ENCODE results near the gene EHMT1. TPM values are rescaled to one million over a fixed set of nuclear protein-coding genes. Genes with fewer than 3 reads are reported as not detected.
"Not testable (repeated sequence)": the region's sequence is repeated elsewhere in the genome, so short reads cannot be mapped to it uniquely, and the experiment has no call there.

The EHMT1 gene
- total and polyA plus RNA-seq, 4 experiments from 2014 or later: 6.7 to 118 (median 67.5) TPM

DNA sequence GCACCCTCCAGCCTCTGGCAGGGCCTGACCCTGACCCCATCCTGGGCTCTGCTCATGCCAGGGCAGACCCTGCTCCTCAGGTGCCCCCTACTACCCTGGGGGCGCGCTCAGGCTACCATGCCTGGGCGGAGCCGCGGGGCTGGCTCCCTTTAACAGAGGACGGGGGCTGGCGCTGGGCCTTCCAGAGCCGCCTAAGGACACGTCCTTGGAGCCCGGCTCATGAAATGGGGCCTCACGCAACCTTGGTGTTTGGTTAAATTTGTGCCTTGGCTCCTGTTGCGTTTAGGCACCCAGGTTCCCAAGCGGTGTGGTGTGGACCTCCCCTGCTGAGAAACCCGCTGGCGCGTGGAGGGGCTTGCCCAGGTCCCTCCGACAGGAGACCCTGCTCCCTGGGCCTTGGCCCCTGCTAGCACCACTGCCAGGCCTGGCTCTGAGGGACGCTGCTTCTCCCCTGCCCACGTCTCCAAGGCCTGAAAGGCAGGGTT, 3.4 kb upstream of the EHMT1 start:
- peaks cover 45% of the 10 kb centered on the region for H3K4me1 ChIP-seq (ENCODE audit: insufficient read depth, low read length)
- intact Hi-C loops (cut with micrococcal nuclease): no loop called here

DNA sequence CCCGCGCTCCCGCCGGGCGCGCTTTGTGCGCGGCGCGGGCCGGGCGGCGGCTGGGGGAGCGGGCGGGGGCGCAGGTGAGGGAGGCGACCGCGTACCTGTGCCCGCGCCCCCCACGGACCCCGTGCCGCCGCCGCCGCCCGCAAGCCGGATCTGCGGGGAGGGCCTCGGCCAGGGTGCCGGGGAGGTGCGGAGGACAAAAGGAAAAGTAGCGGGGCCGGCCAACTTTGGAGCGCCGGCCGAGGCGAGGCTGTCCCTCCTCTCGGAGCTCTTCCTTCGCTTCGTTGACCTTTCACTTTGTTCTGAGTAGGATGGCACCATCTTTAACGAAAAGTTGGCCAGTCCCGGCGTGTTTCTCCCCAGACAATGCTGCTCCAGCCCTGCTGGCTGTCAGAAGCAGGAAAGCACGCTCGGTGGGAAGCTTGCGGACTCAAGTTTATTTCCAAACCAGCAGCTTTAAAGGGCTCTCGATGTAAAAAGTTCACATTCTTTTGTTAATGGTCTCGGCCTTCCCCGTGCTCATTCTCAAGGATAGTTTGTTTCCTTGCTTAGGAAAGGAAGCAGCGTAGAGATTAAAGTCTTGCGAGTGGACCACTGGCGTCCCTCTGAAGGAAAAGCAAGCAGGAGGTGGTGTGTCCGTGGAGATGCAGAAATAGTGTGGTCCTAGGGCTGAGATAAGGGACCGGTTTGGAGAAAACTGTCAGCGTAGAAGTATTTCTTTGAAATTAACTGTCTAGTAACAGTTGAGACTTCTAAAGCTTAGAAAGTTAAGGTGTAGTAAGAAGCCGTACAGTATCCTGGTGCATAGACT, 639 bp downstream of the EHMT1 start:
- H3K27me3 Mint-ChIP-seq: no peaks in the 10 kb centered on the region
- H3K4me3 Mint-ChIP-seq: peak overlapping the region; percentile 81 to 94 (median 90)
- no peaks in the 10 kb centered on the region for H3K27me3 ChIP-seq (ENCODE audit: insufficient read depth, low read length)
- H3K4me3 ChIP-seq (ENCODE audit: low read length in 2 of 2): peak overlapping the region; percentile 80 to 92
- H3K9me3 ChIP-seq (ENCODE audit: control insufficient read depth in 1 of 2, low read length in 2 of 2): no peaks in the 10 kb centered on the region
- peak overlapping the region; percentile 84 to 94 (median 93) for H3K27ac Mint-ChIP-seq
- intact Hi-C loops (cut with micrococcal nuclease): no loop called here
- CTCF ChIA-PET (ENCODE audit: partially characterized antibody): interaction anchor here (0.6 to 1.1 kb wide), 2 partner anchors 9 to 19 kb away, joined by 3 to 5 read pairs; no protein-coding TSS in a partner anchor
- H3K36me3 ChIP-seq (ENCODE audit: insufficient read depth, low read length): peaks cover 5% of the 10 kb centered on the region
- H3K4me1 ChIP-seq (ENCODE audit: insufficient read depth, low read length): peaks cover 44% of the 10 kb centered on the region
- peak overlapping the region; percentile 52 for H3K27ac ChIP-seq (ENCODE audit: low read depth, low read length)
- peak; percentile 29 to 61 (median 32) for DNase-seq
- peaks cover 28 to 56% (median 41%) of the 10 kb centered on the region in 4 donors for H3K4me1 Mint-ChIP-seq
- POLR2A ChIA-PET (ENCODE audit: partially characterized antibody): interaction anchor here (0.9 to 2.6 kb wide), 14 partner anchors 8 to 68 kb away, joined by 3 to 26 read pairs (median 6); partner anchors contain the start of genes ARRDC1, DPH7, MRPL41 and PNPLA7
- H3K9me3 Mint-ChIP-seq: no peaks in the 10 kb centered on the region
- H3K36me3 Mint-ChIP-seq: peaks cover 0 to 17% of the 10 kb centered on the region in 2 donors

More for the DNA sequence above, 3.4 kb upstream of the EHMT1 start:
- Mint-ChIP-seq H3K27me3 (no peaks in the 10 kb centered on the region), H3K9me3 (no peaks in the 10 kb centered on the region), H3K4me1 (peaks cover 19 to 53% (median 36%) of the 10 kb centered on the region in 4 donors), H3K4me3 (no peak overlapping the region), H3K27ac (no peak overlapping the region), H3K36me3 (peaks cover 0 to 16% of the 10 kb centered on the region in 2 donors)
- ChIA-PET POLR2A (ENCODE audit: partially characterized antibody) (no interaction called here), CTCF (ENCODE audit: partially characterized antibody) (no interaction called here)
- Histone ChIP-seq H3K27ac (ENCODE audit: low read depth, low read length) (no peak overlapping the region), H3K4me3 (ENCODE audit: low read length in 2 of 2) (no peak overlapping the region), H3K36me3 (ENCODE audit: insufficient read depth, low read length) (peaks cover 14% of the 10 kb centered on the region), H3K27me3 (ENCODE audit: insufficient read depth, low read length) (no peaks in the 10 kb centered on the region), H3K9me3 (ENCODE audit: control insufficient read depth in 1 of 2, low read length in 2 of 2) (no peaks in the 10 kb centered on the region)
- no peak for DNase-seq

DNA sequence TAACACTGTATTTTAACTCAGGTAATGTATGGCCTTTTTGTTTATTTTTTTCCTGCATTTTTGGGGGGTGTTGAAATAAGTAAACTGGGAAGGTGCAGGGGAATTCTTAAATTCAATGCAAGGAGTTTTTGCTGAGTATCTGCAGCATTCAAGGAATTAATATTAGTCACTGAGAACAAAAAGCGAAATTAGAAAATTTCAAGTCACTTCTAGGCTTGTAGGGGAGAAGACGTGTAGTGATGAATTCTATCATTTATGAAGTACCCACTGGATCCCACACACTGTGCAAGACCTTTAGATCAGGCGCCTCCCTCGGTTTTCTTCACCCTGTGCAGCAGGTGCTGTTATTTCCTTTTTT, 1.2 kb downstream of the EHMT1 start:
- ChIA-PET CTCF (ENCODE audit: partially characterized antibody) (interaction anchor here (0.6 to 1.3 kb wide), 3 partner anchors 8 to 20 kb away, joined by 3 to 6 read pairs (median 5); no protein-coding TSS in a partner anchor), POLR2A (ENCODE audit: partially characterized antibody) (interaction anchor here (1.2 to 2.6 kb wide), 5 partner anchors 8 to 69 kb away, joined by 3 to 26 read pairs (median 21); partner anchors contain the start of genes DPH7, MRPL41 and PNPLA7)

DNA sequence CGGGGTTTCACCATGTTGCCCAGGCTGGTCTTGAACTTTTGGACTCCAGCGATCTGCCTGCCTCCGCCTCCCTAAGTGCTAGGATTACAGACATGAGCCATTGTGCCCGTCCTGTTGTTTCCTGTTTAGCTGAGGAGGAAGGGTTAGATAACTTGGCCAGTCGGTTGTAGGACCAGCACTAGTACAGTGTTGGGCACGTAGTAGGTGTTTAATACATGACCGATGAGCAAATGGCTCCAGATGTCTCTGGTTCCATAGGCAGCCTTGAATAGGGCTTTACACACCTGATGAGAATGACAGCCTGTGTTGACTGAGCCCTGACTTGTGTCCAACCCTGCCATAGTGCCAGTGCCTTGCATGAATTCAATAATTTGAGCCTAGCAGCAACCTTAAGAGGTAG, 1.8 kb downstream of the EHMT1 start:
- peaks cover 0 to 18% of the 10 kb centered on the region in 2 donors for H3K36me3 Mint-ChIP-seq
- no peak for DNase-seq
- Histone ChIP-seq H3K4me1 (ENCODE audit: insufficient read depth, low read length) (peaks cover 52% of the 10 kb centered on the region), H3K27ac (ENCODE audit: low read depth, low read length) (no peak overlapping the region), H3K36me3 (ENCODE audit: insufficient read depth, low read length) (peaks cover 3% of the 10 kb centered on the region), H3K4me3 (ENCODE audit: low read length in 2 of 2) (no peak overlapping the region), H3K27me3 (ENCODE audit: insufficient read depth, low read length) (no peaks in the 10 kb centered on the region), H3K9me3 (ENCODE audit: control insufficient read depth in 1 of 2, low read length in 2 of 2) (no peaks in the 10 kb centered on the region)
- peak overlapping the region in 6 of 7 donors; percentile 6 to 84 (median 51) for H3K27ac Mint-ChIP-seq
- intact Hi-C loops (cut with micrococcal nuclease): no loop called here
- no peaks in the 10 kb centered on the region for H3K27me3 Mint-ChIP-seq
- peaks cover 33 to 67% (median 47%) of the 10 kb centered on the region in 4 donors for H3K4me1 Mint-ChIP-seq
- ChIA-PET CTCF (ENCODE audit: partially characterized antibody) (interaction anchor here (0.6 to 1.3 kb wide), 2 partner anchors 9 to 21 kb away, joined by 3 to 6 read pairs; no protein-coding TSS in a partner anchor), POLR2A (ENCODE audit: partially characterized antibody) (interaction anchor here (1.3 to 2.6 kb wide), 2 partner anchors 7 to 32 kb away, joined by 6 to 21 read pairs; no protein-coding TSS in a partner anchor)
- no peaks in the 10 kb centered on the region for H3K9me3 Mint-ChIP-seq
- H3K4me3 Mint-ChIP-seq: peak overlapping the region in 5 of 8 donors; percentile 53 to 94 (median 89)

More for the DNA sequence above, 1.2 kb downstream of the EHMT1 start:
- H3K27me3 Mint-ChIP-seq: no peaks in the 10 kb centered on the region
- Histone ChIP-seq H3K4me1 (ENCODE audit: insufficient read depth, low read length) (peaks cover 47% of the 10 kb centered on the region), H3K27ac (ENCODE audit: low read depth, low read length) (peak overlapping the region; percentile 52), H3K27me3 (ENCODE audit: insufficient read depth, low read length) (no peaks in the 10 kb centered on the region), H3K36me3 (ENCODE audit: insufficient read depth, low read length) (peaks cover 3% of the 10 kb centered on the region), H3K4me3 (ENCODE audit: low read length in 2 of 2) (peak overlapping the region; percentile 80 to 92), H3K9me3 (ENCODE audit: control insufficient read depth in 1 of 2, low read length in 2 of 2) (no peaks in the 10 kb centered on the region)
- H3K27ac Mint-ChIP-seq: peak overlapping the region; percentile 84 to 94 (median 93)
- peaks cover 28 to 62% (median 42%) of the 10 kb centered on the region in 4 donors for H3K4me1 Mint-ChIP-seq
- DNase-seq: no peak
- H3K36me3 Mint-ChIP-seq: peaks cover 0 to 15% of the 10 kb centered on the region in 2 donors
- no peaks in the 10 kb centered on the region for H3K9me3 Mint-ChIP-seq
- H3K4me3 Mint-ChIP-seq: peak overlapping the region; percentile 81 to 94 (median 90)
- intact Hi-C loops (cut with micrococcal nuclease): no loop called here

DNA sequence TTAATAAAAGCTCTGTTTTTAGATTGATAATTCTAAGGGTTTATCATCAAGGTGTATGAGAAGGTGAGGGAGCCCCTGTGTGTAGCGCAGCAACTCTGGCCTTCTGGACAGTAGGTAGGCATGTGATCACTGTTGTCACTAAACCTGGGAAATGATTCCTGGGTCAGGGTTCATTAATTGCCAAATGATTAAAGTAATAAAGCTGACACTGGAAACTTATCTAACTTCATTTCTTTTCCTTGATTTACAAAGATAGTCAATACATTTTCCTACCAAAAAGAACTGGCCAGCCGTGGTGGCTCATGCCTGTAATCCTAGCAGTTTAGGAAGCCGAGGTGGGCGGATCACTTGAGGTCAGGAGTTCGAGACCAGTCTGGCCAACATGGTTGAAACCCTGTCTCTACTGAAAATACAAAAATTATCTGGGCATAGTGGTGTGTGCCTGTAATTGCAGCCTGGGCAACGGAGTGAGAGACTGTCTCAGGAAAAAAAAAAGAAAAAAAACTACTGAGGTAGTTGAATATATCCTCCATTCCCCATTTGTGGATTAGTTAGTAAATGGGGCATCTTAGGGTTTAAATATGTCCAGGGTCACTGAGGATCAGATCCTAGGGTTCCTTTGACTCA, 2.4 kb downstream of the EHMT1 start:
- Mint-ChIP-seq H3K27ac (peak overlapping the region; percentile 5 to 84 (median 29)), H3K27me3 (no peaks in the 10 kb centered on the region), H3K4me1 (peaks cover 33 to 69% (median 48%) of the 10 kb centered on the region in 4 donors), H3K36me3 (peaks cover 0 to 14% of the 10 kb centered on the region in 2 donors), H3K9me3 (no peaks in the 10 kb centered on the region), H3K4me3 (peak overlapping the region in 7 of 8 donors; percentile 17 to 94 (median 81))
- peak in 1 of 5 donors; percentile 29 for DNase-seq
- H3K4me3 ChIP-seq (ENCODE audit: low read length in 2 of 2): no peak overlapping the region
- no peaks in the 10 kb centered on the region for H3K27me3 ChIP-seq (ENCODE audit: insufficient read depth, low read length)
- CTCF ChIA-PET (ENCODE audit: partially characterized antibody): interaction anchor here (1.3 kb wide), 1 partner anchor 8 kb away, joined by 6 read pairs; no protein-coding TSS in a partner anchor
- peaks cover 53% of the 10 kb centered on the region for H3K4me1 ChIP-seq (ENCODE audit: insufficient read depth, low read length)
- H3K9me3 ChIP-seq (ENCODE audit: control insufficient read depth in 1 of 2, low read length in 2 of 2): no peaks in the 10 kb centered on the region
- H3K27ac ChIP-seq (ENCODE audit: low read depth, low read length): no peak overlapping the region
- peaks cover 3% of the 10 kb centered on the region for H3K36me3 ChIP-seq (ENCODE audit: insufficient read depth, low read length)
- intact Hi-C loops (cut with micrococcal nuclease): no loop called here
- POLR2A ChIA-PET (ENCODE audit: partially characterized antibody): no interaction called here

DNA sequence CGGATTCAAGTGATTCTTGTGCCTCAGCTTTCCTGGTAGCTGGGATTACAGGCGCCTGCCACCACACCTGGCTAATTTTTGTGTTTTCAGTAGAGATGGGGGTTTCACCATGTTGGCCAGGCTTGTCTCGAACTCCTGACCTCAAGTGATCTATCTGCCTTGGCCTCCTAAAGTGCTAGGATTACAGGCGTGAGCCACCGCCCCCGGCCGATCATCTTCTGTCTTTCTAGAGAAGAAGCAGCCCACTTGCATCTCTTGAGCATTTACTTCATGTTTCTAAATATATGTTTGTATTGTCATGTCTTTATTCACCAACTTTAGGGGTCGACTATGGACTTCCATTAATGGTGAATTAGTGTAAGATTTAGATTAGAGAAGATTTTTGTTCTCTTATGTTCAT, 3.4 kb downstream of the EHMT1 start:
- H3K27ac ChIP-seq (ENCODE audit: low read depth, low read length); intact Hi-C loops (cut with micrococcal nuclease); DNase-seq; H3K27me3 ChIP-seq (ENCODE audit: insufficient read depth, low read length); H3K9me3 Mint-ChIP-seq; H3K36me3 ChIP-seq (ENCODE audit: insufficient read depth, low read length); H3K4me3 ChIP-seq (ENCODE audit: low read length in 2 of 2); H3K9me3 ChIP-seq (ENCODE audit: control insufficient read depth in 1 of 2, low read length in 2 of 2); H3K27me3 Mint-ChIP-seq: not testable (repeated sequence)
- Mint-ChIP-seq H3K36me3 (peaks cover 0 to 12% of the 10 kb centered on the region in 2 donors), H3K4me3 (peak overlapping the region in 4 of 8 donors; percentile 7 to 39 (median 24)), H3K4me1 (peaks cover 35 to 68% (median 51%) of the 10 kb centered on the region in 4 donors), H3K27ac (peak overlapping the region in 2 of 7 donors; percentile 6 to 40)
- ChIA-PET CTCF (ENCODE audit: partially characterized antibody) (interaction anchor here (0.8 to 0.9 kb wide), 2 partner anchors 13 to 50 kb away, joined by 3 read pairs; no protein-coding TSS in a partner anchor), POLR2A (ENCODE audit: partially characterized antibody) (interaction anchor here (0.6 kb wide), 1 partner anchor 59 kb away, joined by 3 read pairs; no protein-coding TSS in a partner anchor)
- peaks cover 56% of the 10 kb centered on the region for H3K4me1 ChIP-seq (ENCODE audit: insufficient read depth, low read length)

Measured in CD4-positive, alpha-beta memory T cell (primary cell).